Measurements from ENCODE around the gene CELF6. TPM values are rescaled to one million over a fixed set of nuclear protein-coding genes. Genes with fewer than 3 reads are reported as not detected.

CELF6 gene
- total RNA-seq, 1 donor from 2014 or later: 0.86 TPM

DNA sequence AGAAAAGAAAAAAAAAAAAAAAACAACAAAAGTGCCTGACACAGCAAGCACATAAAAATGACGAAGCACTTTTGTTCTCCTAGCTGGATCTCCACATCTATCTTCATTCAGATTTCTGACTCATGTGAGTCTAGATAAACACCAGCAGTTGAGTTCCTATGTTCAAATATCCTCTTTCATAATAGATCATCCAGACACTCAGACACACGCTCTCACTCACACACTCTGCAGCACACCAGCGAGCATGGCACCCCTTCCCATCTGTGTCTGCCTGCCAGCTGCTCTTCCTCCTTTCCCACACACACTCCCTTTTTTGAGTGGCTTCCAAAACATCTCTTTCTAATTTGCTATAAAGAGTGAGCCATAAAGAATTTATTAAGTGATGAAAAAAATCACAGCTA lies 19.8 kb upstream of the CELF6 start:
- no peak for DNase-seq (ENCODE audit: extremely low spot score, unreplicated experiment)
- Mint-ChIP-seq H3K27ac (ENCODE audit: unreplicated experiment) (peak overlapping the region; percentile 89), H3K4me1 (ENCODE audit: unreplicated experiment) (peaks cover 17% of the 10 kb centered on the region), H3K4me3 (ENCODE audit: unreplicated experiment) (no peak overlapping the region), H3K27me3 (ENCODE audit: unreplicated experiment) (no peaks in the 10 kb centered on the region), H3K9me3 (ENCODE audit: unreplicated experiment) (no peaks in the 10 kb centered on the region), H3K36me3 (ENCODE audit: unreplicated experiment) (peaks cover 23% of the 10 kb centered on the region)
- TF ChIP-seq CTCF (IDR thresholded peaks at IDR 0.05): no peak

GRCh38 chr15:72338617-72339321 lies 18.8 kb upstream of the CELF6 start:
- H3K36me3 Mint-ChIP-seq (ENCODE audit: unreplicated experiment): peaks cover 17% of the 10 kb centered on the region
- DNase-seq (ENCODE audit: extremely low spot score, unreplicated experiment): no peak
- H3K27ac Mint-ChIP-seq (ENCODE audit: unreplicated experiment): peak overlapping the region; percentile 89
- H3K27me3 Mint-ChIP-seq (ENCODE audit: unreplicated experiment): no peaks in the 10 kb centered on the region
- H3K9me3 Mint-ChIP-seq (ENCODE audit: unreplicated experiment): no peaks in the 10 kb centered on the region
- no peak overlapping the region for H3K4me3 Mint-ChIP-seq (ENCODE audit: unreplicated experiment)
- peaks cover 17% of the 10 kb centered on the region for H3K4me1 Mint-ChIP-seq (ENCODE audit: unreplicated experiment)
- TF ChIP-seq CTCF (IDR thresholded peaks at IDR 0.05): no peak

DNA sequence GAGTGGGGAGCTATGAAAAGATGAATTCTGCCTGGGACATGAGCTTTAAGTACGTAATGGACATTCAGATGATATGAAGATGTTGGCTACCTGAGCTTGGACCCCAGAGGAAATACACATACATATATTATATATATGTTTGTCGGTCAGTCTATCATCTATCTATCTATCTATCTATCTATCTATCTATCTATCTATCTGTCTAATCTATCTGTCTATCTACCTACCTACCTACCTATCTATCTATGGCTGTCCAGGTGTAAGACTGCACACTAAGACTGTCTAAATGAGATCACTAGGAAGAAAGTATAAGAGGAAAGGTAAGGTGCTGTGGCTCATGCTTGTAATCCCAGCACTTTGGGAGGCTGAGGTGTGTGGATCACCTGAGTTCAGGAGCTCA lies 18.2 kb upstream of the CELF6 start:
- H3K27ac Mint-ChIP-seq (ENCODE audit: unreplicated experiment): no peak overlapping the region
- H3K4me3 Mint-ChIP-seq (ENCODE audit: unreplicated experiment): no peak overlapping the region
- TF ChIP-seq CTCF (IDR thresholded peaks at IDR 0.05): no peak
- DNase-seq (ENCODE audit: extremely low spot score, unreplicated experiment): no peak
- H3K9me3 Mint-ChIP-seq (ENCODE audit: unreplicated experiment): no peaks in the 10 kb centered on the region
- no peaks in the 10 kb centered on the region for H3K27me3 Mint-ChIP-seq (ENCODE audit: unreplicated experiment)
- peaks cover 14% of the 10 kb centered on the region for H3K36me3 Mint-ChIP-seq (ENCODE audit: unreplicated experiment)
- peaks cover 17% of the 10 kb centered on the region for H3K4me1 Mint-ChIP-seq (ENCODE audit: unreplicated experiment)

- H3K36me3 Mint-ChIP-seq (ENCODE audit: unreplicated experiment): peaks cover 13% of the 10 kb centered on the region
- no peak for DNase-seq (ENCODE audit: extremely low spot score, unreplicated experiment)
- no peak overlapping the region for H3K4me3 Mint-ChIP-seq (ENCODE audit: unreplicated experiment)
- TF ChIP-seq CTCF (IDR thresholded peaks at IDR 0.05): no peak
- peaks cover 11% of the 10 kb centered on the region for H3K4me1 Mint-ChIP-seq (ENCODE audit: unreplicated experiment)
- no peak overlapping the region for H3K27ac Mint-ChIP-seq (ENCODE audit: unreplicated experiment)
- no peaks in the 10 kb centered on the region for H3K27me3 Mint-ChIP-seq (ENCODE audit: unreplicated experiment)
- H3K9me3 Mint-ChIP-seq (ENCODE audit: unreplicated experiment): no peaks in the 10 kb centered on the region
These were observed 14.9 kb upstream of the CELF6 start for GRCh38 chr15:72334842-72335241.

GRCh38 chr15:72331021-72331420 lies 11.1 kb upstream of the CELF6 start:
- Mint-ChIP-seq H3K4me3 (ENCODE audit: unreplicated experiment) (no peak overlapping the region), H3K9me3 (ENCODE audit: unreplicated experiment) (no peaks in the 10 kb centered on the region), H3K27ac (ENCODE audit: unreplicated experiment) (no peak overlapping the region), H3K36me3 (ENCODE audit: unreplicated experiment) (peaks cover 18% of the 10 kb centered on the region), H3K27me3 (ENCODE audit: unreplicated experiment) (no peaks in the 10 kb centered on the region), H3K4me1 (ENCODE audit: unreplicated experiment) (no peaks in the 10 kb centered on the region)
- TF ChIP-seq CTCF (IDR thresholded peaks at IDR 0.05): no peak
- DNase-seq (ENCODE audit: extremely low spot score, unreplicated experiment): no peak

Data from osteocyte (in vitro differentiated cells).